ENCODE results near the gene GPR21. TPM values are rescaled to one million over a fixed set of nuclear protein-coding genes. Genes with fewer than 3 reads are reported as not detected.

GPR21 gene
- total RNA-seq, 2 experiments from 2014 or later: 0.74 to 0.89 TPM

DNA sequence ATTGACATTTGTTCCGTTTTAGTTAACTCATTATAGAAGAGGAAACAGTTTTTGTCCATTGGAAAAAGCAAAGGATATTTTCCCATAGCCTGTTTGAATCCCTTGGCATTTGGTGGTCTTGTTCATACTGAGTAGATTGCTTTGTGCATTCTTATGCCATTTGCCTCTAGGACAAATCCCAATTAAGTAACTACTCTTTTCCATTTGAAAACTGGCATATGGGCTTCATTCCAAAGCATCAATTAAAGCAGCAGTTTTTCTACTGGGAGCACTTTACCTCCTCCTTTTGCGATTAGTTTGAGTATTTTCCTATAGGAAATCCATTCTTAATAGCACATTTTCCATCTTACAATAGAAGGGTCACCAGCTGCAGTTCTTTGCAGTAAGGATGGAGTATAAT, 31.2 kb downstream of the GPR21 start:
- DNase-seq: no peak
- intact Hi-C loops (cut with DNase I, micrococcal nuclease): no loop called here
- TF ChIP-seq, protein P1, sequence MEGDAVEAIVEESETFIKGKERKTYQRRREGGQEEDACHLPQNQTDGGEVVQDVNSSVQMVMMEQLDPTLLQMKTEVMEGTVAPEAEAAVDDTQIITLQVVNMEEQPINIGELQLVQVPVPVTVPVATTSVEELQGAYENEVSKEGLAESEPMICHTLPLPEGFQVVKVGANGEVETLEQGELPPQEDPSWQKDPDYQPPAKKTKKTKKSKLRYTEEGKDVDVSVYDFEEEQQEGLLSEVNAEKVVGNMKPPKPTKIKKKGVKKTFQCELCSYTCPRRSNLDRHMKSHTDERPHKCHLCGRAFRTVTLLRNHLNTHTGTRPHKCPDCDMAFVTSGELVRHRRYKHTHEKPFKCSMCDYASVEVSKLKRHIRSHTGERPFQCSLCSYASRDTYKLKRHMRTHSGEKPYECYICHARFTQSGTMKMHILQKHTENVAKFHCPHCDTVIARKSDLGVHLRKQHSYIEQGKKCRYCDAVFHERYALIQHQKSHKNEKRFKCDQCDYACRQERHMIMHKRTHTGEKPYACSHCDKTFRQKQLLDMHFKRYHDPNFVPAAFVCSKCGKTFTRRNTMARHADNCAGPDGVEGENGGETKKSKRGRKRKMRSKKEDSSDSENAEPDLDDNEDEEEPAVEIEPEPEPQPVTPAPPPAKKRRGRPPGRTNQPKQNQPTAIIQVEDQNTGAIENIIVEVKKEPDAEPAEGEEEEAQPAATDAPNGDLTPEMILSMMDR (IDR thresholded peaks at IDR 0.05): no peak
- Histone ChIP-seq H3K27ac (ENCODE audit: low read depth in 1 of 2, low read length in 2 of 2) (no peak overlapping the region), H3K27me3 (ENCODE audit: control insufficient read depth in 1 of 2, insufficient read depth in 2 of 2, low read length in 2 of 2) (no peaks in the 10 kb centered on the region), H3K9me3 (ENCODE audit: control insufficient read depth in 1 of 2, insufficient read depth in 1 of 2, low read length in 2 of 2) (no peaks in the 10 kb centered on the region), H3K4me1 (ENCODE audit: insufficient read depth, low read length) (no peaks in the 10 kb centered on the region), H3K36me3 (ENCODE audit: insufficient read depth, low read length) (peaks cover 32% of the 10 kb centered on the region), H3K4me3 (ENCODE audit: low read length) (no peak overlapping the region)
- Mint-ChIP-seq H3K4me3 (no peak overlapping the region), H3K9me3 (no peaks in the 10 kb centered on the region), H3K27me3 (no peaks in the 10 kb centered on the region), H3K4me1 (ENCODE audit: low read depth) (no peaks in the 10 kb centered on the region), H3K36me3 (ENCODE audit: low read depth) (peaks cover 62% of the 10 kb centered on the region), H3K27ac (no peak overlapping the region)
- no peak for ATAC-seq (ENCODE audit: poor library complexity)
- ChIA-PET CTCF (no interaction called here), POLR2A (no interaction called here)

DNA sequence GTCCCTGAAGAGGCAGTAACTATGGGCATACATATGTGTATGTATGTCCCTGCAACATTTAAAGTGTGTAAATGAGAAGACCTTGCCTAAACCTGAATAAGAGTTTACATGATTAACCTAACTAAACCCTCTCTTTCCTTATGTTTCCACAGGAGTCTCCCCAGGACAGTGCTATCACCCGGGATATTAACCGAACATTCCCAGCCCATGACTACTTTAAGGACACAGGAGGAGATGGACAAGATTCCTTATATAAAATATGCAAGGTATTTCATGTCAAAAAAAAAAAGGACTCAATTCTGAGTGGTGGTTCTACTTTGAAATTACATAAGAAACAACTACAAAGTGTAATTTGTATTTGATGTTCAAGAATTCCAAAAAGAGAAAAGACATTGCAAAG, 31.7 kb downstream of the GPR21 start:
- intact Hi-C loops (cut with DNase I, micrococcal nuclease): no loop called here
- no peak overlapping the region for H3K4me3 ChIP-seq (ENCODE audit: low read length)
- no peak overlapping the region for H3K27ac Mint-ChIP-seq
- POLR2A ChIA-PET: no interaction called here
- H3K4me1 ChIP-seq (ENCODE audit: insufficient read depth, low read length): no peaks in the 10 kb centered on the region
- H3K9me3 ChIP-seq (ENCODE audit: control insufficient read depth in 1 of 2, insufficient read depth in 1 of 2, low read length in 2 of 2): no peaks in the 10 kb centered on the region
- H3K27me3 ChIP-seq (ENCODE audit: control insufficient read depth in 1 of 2, insufficient read depth in 2 of 2, low read length in 2 of 2): no peaks in the 10 kb centered on the region
- H3K36me3 ChIP-seq (ENCODE audit: insufficient read depth, low read length): peaks cover 33% of the 10 kb centered on the region
- DNase-seq (no peak), ATAC-seq (ENCODE audit: poor library complexity) (no peak)
- CTCF ChIA-PET: no interaction called here
- no peak overlapping the region for H3K27ac ChIP-seq (ENCODE audit: low read depth in 1 of 2, low read length in 2 of 2)
- no peaks in the 10 kb centered on the region for H3K9me3 Mint-ChIP-seq
- peaks cover 67% of the 10 kb centered on the region for H3K36me3 Mint-ChIP-seq (ENCODE audit: low read depth)
- no peak overlapping the region for H3K4me3 Mint-ChIP-seq
- H3K4me1 Mint-ChIP-seq (ENCODE audit: low read depth): no peaks in the 10 kb centered on the region
- H3K27me3 Mint-ChIP-seq: no peaks in the 10 kb centered on the region
- TF ChIP-seq, protein P1 (IDR thresholded peaks at IDR 0.05): no peak

DNA sequence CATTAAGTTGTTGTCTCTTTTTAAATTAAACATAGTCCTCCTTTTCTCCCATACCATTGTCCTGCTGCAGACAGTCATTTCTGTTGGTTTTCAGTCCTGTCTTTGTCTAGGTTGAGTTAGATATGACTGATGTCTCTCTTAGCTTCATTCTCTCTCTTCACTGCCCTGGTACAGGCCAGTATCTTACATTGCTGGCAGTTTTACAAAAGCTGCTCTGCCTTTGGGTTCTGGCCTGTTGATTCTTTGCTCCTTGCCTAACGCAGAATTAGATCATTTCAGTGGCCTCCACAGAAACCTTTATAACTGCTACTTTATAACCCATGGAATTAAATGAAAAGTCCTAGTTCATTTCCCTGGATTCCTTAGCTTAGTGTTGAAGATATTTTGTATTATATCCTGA, 33.7 kb downstream of the GPR21 start:
- Mint-ChIP-seq H3K4me1 (ENCODE audit: low read depth) (peaks cover 5% of the 10 kb centered on the region), H3K27me3 (no peaks in the 10 kb centered on the region), H3K27ac (no peak overlapping the region), H3K4me3 (no peak overlapping the region), H3K9me3 (no peaks in the 10 kb centered on the region), H3K36me3 (ENCODE audit: low read depth) (peaks cover 84% of the 10 kb centered on the region)
- Histone ChIP-seq H3K27ac (ENCODE audit: low read depth in 1 of 2, low read length in 2 of 2) (no peak overlapping the region), H3K4me3 (ENCODE audit: low read length) (no peak overlapping the region), H3K9me3 (ENCODE audit: control insufficient read depth in 1 of 2, insufficient read depth in 1 of 2, low read length in 2 of 2) (no peaks in the 10 kb centered on the region), H3K36me3 (ENCODE audit: insufficient read depth, low read length) (peaks cover 40% of the 10 kb centered on the region), H3K27me3 (ENCODE audit: control insufficient read depth in 1 of 2, insufficient read depth in 2 of 2, low read length in 2 of 2) (no peaks in the 10 kb centered on the region), H3K4me1 (ENCODE audit: insufficient read depth, low read length) (no peaks in the 10 kb centered on the region)
- TF ChIP-seq, protein P1 (IDR thresholded peaks at IDR 0.05): no peak
- ChIA-PET POLR2A (no interaction called here), CTCF (no interaction called here)
- ATAC-seq (ENCODE audit: poor library complexity) (no peak), DNase-seq (no peak)
- intact Hi-C loops (cut with DNase I, micrococcal nuclease): no loop called here

All from CD4-positive, alpha-beta T cell (primary cell).